Measurements from ENCODE around the gene SOX21. TPM values are rescaled to one million over a fixed set of nuclear protein-coding genes. Genes with fewer than 3 reads are reported as not detected.

SOX21 gene
- total and polyA plus RNA-seq, 10 of the 15 experiments (the other 5 are each of a cell fraction or from before 2014, with no cell fraction given), result not detected

- TF ChIP-seq, protein P1, sequence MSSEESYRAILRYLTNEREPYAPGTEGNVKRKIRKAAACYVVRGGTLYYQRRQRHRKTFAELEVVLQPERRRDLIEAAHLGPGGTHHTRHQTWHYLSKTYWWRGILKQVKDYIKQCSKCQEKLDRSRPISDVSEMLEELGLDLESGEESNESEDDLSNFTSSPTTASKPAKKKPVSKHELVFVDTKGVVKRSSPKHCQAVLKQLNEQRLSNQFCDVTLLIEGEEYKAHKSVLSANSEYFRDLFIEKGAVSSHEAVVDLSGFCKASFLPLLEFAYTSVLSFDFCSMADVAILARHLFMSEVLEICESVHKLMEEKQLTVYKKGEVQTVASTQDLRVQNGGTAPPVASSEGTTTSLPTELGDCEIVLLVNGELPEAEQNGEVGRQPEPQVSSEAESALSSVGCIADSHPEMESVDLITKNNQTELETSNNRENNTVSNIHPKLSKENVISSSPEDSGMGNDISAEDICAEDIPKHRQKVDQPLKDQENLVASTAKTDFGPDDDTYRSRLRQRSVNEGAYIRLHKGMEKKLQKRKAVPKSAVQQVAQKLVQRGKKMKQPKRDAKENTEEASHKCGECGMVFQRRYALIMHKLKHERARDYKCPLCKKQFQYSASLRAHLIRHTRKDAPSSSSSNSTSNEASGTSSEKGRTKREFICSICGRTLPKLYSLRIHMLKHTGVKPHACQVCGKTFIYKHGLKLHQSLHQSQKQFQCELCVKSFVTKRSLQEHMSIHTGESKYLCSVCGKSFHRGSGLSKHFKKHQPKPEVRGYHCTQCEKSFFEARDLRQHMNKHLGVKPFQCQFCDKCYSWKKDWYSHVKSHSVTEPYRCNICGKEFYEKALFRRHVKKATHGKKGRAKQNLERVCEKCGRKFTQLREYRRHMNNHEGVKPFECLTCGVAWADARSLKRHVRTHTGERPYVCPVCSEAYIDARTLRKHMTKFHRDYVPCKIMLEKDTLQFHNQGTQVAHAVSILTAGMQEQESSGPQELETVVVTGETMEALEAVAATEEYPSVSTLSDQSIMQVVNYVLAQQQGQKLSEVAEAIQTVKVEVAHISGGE (CRISPR knock-in tag; IDR thresholded peaks at IDR 0.05), result no peak
- no peak for TF ChIP-seq SREBF2 (IDR thresholded peaks at IDR 0.05; ENCODE audit: low read length)
Measured at GRCh38 chr13:94710065-94710781, 2.1 kb downstream of the SOX21 start (continued).

DNA sequence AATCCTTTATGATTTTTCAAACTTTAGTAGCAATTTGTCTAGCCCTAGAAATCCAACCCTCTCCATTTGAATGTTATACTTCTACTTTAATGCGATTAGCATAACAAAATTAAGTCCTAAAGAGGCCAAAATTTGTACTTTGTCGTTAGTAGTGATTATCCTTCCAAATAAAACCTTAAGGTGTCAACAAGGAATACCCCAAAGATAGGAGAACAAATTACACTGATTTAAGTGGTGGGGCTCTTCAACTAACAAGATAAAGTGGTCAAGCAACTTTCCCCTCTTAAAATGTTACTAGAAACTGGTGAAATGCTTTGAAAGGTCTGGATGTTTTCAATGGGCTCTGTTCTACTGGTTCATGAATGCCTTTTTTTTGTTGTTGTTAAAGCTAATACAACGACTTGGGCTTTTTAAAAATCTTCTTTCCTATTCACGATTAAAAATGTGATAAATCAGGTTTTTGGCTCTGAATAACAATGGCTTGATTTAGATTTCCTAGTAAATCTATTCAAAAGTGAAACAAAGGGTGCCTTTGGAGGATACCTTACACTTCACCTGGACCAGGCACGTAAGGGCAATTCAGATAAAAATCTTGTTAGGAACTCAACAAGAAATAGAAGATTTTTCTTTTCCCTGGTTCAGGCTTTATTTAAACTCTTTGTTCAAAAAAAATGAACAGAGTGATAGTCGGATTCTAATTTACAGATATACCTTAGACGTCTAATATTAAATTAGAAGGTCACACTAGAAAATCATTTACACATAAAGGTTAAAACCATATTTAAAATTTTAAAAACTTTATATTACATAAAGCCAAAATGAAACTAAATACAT is 3.1 kb downstream of the SOX21 start:
- H3K27me3 ChIP-seq (replicated peaks in 1 of 2; ENCODE audit: control insufficient read depth in 2 of 2, insufficient read depth in 2 of 2, low read length in 1 of 2), result peaks cover 12 to 53% of the 10 kb centered on the region in 2 experiments
- H3K27ac ChIP-seq (ENCODE audit: control insufficient read depth, insufficient read depth), result no peak overlapping the region
- H3K36me3 ChIP-seq (ENCODE audit: control insufficient read depth in 2 of 2, insufficient read depth in 2 of 2, low read length in 1 of 2), result no peaks in the 10 kb centered on the region
- FAIRE-seq (no peak), DNase-seq (ENCODE audit: low read depth, low spot score) (no peak), ATAC-seq (no peak)
- POLR2A ChIA-PET, result no interaction called here
- no peaks in the 10 kb centered on the region for H4K20me1 ChIP-seq (ENCODE audit: control insufficient read depth, insufficient read depth)
- SMC1A ChIA-PET (ENCODE audit: uncharacterized antibody, unreplicated experiment), result no interaction called here
- H3K4me2 ChIP-seq (ENCODE audit: control insufficient read depth, insufficient read depth), result no peak overlapping the region
- H3K9ac ChIP-seq (ENCODE audit: control insufficient read depth, insufficient read depth, low read length), result no peak overlapping the region
- CTCF ChIA-PET, result no interaction called here
- BruUV-seq (replicated peaks), result no TSS peak
- no peaks in the 10 kb centered on the region for H3K4me1 ChIP-seq (ENCODE audit: control insufficient read depth, insufficient read depth, low read length)
- in situ Hi-C loops (cut with MboI), result no loop called here
- H2AFZ ChIP-seq (ENCODE audit: control insufficient read depth, low read depth, low read length), result no peak overlapping the region
- intact Hi-C loops (cut with micrococcal nuclease; ENCODE audit: unreplicated experiment), result no loop called here
- H3K9me3 ChIP-seq (replicated peaks; ENCODE audit: control insufficient read depth, insufficient read depth, low read length), result no peaks in the 10 kb centered on the region; the same call in 1 of the 3 replicates
- WGBS (ENCODE audit: insufficient coverage, insufficient replicate concordance, low lambda C conversion rate, missing lambda C conversion rate), result 22% methylated on average over 7 of the region's 7 CpGs
- no peaks in the 10 kb centered on the region for H3K79me2 ChIP-seq (ENCODE audit: control insufficient read depth, insufficient read depth, low read length)
- RAD21 ChIA-PET (ENCODE audit: unreplicated experiment), result no interaction called here
- H3K4me3 ChIP-seq, result no peak overlapping the region
- TF ChIP-seq, protein P2, sequence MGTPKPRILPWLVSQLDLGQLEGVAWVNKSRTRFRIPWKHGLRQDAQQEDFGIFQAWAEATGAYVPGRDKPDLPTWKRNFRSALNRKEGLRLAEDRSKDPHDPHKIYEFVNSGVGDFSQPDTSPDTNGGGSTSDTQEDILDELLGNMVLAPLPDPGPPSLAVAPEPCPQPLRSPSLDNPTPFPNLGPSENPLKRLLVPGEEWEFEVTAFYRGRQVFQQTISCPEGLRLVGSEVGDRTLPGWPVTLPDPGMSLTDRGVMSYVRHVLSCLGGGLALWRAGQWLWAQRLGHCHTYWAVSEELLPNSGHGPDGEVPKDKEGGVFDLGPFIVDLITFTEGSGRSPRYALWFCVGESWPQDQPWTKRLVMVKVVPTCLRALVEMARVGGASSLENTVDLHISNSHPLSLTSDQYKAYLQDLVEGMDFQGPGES (IDR thresholded peaks at IDR 0.05), result no peak
- TF ChIP-seq SMAD1 (IDR thresholded peaks at IDR 0.05; ENCODE audit: low read depth, partially characterized antibody) (no peak), HCFC1 (IDR thresholded peaks at IDR 0.05; ENCODE audit: low read length) (no peak), SKIL (IDR thresholded peaks at IDR 0.05; ENCODE audit: low read depth, poor library complexity, severe bottlenecking) (no peak), TCF3 (IDR thresholded peaks at IDR 0.05; ENCODE audit: borderline replicate concordance, insufficient read depth, low read depth, low read length) (no peak), CBX3 (IDR thresholded peaks at IDR 0.05; ENCODE audit: borderline replicate concordance, low read depth) (no peak), FOXK2 (IDR thresholded peaks at IDR 0.05) (no peak), ATF7 (IDR thresholded peaks at IDR 0.05; ENCODE audit: low read depth) (no peak), CREB1 (IDR thresholded peaks at IDR 0.05; ENCODE audit: low read depth) (no peak), MLLT1 (IDR thresholded peaks at IDR 0.05) (no peak)

Measured in GM12878 (cell line).